Esophagus squamous epithelium (tissue), 4 donors: Measurements from ENCODE around the gene SLC46A2.

Experiments
- POLR2A ChIP-seq, 4 donors: fragments of 450-650 bp; IDR thresholded peaks; one replicate each; pipeline ENCODE4 v1.6.1; 2017; ENCODE audit warnings: antibody characterized with exemption in 4 of 4, mild to moderate bottlenecking in 4 of 4, moderate library complexity in 3 of 4
- TF ChIP-seq, protein P1 (sequence below), 6 experiments: fragments of 450-650 bp in 4 of 6; fragments of 200-600 bp in 2 of 6; sonication (generic) in 2 of 6; IDR thresholded peaks; one replicate each; pipeline ENCODE4 v1.5.1; 2016 to 2019; ENCODE audit warnings: antibody characterized with exemption in 6 of 6, mild to moderate bottlenecking in 4 of 6, moderate library complexity in 4 of 6

DNA sequence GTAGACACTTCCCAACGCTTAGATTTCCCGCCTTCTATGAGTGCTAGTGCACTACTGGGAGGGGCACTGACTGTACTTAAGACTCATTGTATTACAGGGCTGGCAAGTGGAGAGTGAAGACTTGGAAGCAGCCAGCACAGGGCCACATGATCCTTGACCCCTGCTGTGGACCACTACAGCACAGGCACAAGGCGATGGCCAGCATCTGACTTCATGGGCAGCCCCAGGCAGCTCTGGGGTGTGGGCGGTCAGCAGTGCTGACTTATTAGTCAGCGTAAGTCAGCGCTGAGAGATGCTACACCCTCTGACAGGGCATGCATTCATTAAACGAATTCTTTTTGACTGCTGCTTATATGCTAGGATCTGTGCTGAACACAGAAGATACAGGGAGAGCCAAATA lies 9.3 kb downstream of the SLC46A2 start:
- TF ChIP-seq, protein P1, sequence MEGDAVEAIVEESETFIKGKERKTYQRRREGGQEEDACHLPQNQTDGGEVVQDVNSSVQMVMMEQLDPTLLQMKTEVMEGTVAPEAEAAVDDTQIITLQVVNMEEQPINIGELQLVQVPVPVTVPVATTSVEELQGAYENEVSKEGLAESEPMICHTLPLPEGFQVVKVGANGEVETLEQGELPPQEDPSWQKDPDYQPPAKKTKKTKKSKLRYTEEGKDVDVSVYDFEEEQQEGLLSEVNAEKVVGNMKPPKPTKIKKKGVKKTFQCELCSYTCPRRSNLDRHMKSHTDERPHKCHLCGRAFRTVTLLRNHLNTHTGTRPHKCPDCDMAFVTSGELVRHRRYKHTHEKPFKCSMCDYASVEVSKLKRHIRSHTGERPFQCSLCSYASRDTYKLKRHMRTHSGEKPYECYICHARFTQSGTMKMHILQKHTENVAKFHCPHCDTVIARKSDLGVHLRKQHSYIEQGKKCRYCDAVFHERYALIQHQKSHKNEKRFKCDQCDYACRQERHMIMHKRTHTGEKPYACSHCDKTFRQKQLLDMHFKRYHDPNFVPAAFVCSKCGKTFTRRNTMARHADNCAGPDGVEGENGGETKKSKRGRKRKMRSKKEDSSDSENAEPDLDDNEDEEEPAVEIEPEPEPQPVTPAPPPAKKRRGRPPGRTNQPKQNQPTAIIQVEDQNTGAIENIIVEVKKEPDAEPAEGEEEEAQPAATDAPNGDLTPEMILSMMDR (IDR thresholded peaks at IDR 0.05), result no peak
- no peak for TF ChIP-seq POLR2A (IDR thresholded peaks at IDR 0.05)
